Fibroblast of villous mesenchyme (primary cell): ENCODE data around the gene C17orf78. TPM values are rescaled to one million over a fixed set of nuclear protein-coding genes. Genes with fewer than 3 reads are reported as not detected.

Source experiments
- DNase-seq: peaks from one replicate; pipeline ENCODE4 v3.0.0-alpha.2; 2010; ENCODE audit warnings: low read depth
- H3K4me3 ChIP-seq: 2 replicates; pipeline ENCODE4 v1.5.1; 2011; ENCODE audit warnings: low read depth, mild to moderate bottlenecking, low read length
- CTCF ChIP-seq: IDR thresholded peaks from 2 replicates; pipeline ENCODE4 v1.5.1; 2012; ENCODE audit warnings: low read depth, mild to moderate bottlenecking, low read length; ENCODE audit not compliant: insufficient read depth
- total RNA-seq: library from RNA; depleted of rRNA; stranded (reverse); fragments of >200 nt; gene quantifications from 2 replicates; pipeline ENCODE4 v1.2.3, GENCODE V29; 2012

C17orf78 gene
- total RNA-seq, 1 donor = not detected

DNA sequence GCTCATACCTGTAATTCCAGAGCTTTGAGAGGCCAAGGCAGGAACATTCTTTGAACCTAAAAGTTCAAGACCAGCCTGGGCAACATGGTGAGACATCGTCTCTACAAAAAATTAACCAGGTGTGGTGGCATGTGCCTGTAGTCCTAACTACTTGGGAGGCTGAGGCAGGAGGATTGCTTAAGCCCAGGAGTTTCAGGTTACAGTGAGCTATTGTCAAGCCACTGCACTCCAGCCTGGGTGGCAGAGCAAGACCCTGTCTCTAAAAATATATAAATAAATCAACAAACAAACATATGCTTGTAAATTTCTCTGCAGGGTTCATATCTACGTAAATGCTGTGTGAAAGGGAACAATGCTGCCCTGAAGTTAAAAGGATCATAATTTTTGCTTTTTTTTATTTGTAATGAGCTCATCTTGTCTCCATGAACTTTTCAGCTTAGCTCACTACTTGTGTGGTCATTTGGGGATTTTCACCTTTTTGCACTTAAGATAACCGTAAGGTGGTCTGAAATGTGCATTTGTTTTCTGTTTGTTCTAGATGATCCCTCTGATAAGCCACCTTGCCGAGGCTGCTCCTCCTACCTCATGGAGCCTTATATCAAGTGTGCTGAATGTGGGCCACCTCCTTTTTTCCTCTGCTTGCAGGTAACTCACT lies 47.3 kb downstream of the C17orf78 start:
- DNase-seq = no peak
- no peak overlapping the region for H3K4me3 ChIP-seq
- no peak for TF ChIP-seq CTCF

- no peak overlapping the region for H3K4me3 ChIP-seq
- no peak for TF ChIP-seq CTCF
- DNase-seq = no peak
These were observed 49.5 kb downstream of the C17orf78 start for GRCh38 chr17:37425268-37425667.

- H3K4me3 ChIP-seq = no peak overlapping the region
- no peak for TF ChIP-seq CTCF
- DNase-seq = no peak
These were observed 53.3 kb downstream of the C17orf78 start for GRCh38 chr17:37429039-37429438.

DNA sequence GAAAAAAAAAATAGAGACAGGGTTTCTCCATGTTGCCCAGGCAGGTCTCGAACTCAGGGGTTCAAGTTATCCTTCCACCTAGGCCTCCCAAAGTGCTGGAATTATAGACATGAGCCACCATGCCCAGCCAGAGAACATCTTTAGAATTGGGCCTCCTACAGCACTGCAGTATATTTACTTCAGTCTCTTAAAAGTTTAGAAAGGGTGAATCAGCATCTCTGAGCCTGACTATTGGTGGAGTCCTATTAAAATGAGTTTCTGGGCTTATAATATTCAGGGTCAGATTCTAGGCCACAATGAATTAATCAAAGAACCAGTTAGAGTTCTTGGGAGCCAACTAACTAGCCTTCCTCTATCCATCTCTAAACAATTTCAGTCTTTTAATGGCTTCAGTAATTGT lies 53.7 kb downstream of the C17orf78 start:
- TF ChIP-seq CTCF = no peak
- DNase-seq = no peak
- H3K4me3 ChIP-seq = no peak overlapping the region

DNA sequence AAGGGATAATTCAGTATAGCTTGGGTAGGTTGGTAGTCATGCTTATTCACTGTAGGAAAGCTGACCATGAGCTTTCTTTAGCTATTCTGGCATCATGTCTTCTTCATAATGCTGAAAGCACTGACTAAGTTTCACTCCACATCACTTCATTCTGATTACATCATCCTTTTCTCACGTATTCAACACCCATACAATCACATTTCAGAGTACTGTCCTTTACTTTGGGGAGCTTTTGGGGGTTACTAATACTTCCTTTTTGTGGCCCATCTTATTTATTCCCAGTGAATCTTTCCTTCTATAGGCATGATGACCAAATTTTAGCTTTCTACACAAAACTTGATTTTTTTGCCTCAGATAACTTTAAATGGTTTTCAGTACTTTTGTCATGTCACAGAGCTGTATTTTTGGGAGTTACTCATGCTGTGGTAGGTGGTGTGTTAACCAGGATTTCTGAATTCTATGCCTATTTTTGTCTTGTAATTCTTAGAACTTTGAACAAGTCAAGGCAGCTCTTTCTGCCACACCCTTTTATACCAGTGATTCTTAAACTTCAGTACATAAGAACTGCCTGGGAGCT lies 54.4 kb downstream of the C17orf78 start:
- TF ChIP-seq CTCF = no peak
- H3K4me3 ChIP-seq = no peak overlapping the region
- DNase-seq = peak; percentile 25

- H3K4me3 ChIP-seq = no peak overlapping the region
- DNase-seq = no peak
- no peak for TF ChIP-seq CTCF
These were observed 56.9 kb downstream of the C17orf78 start for GRCh38 chr17:37432671-37433070.

DNA sequence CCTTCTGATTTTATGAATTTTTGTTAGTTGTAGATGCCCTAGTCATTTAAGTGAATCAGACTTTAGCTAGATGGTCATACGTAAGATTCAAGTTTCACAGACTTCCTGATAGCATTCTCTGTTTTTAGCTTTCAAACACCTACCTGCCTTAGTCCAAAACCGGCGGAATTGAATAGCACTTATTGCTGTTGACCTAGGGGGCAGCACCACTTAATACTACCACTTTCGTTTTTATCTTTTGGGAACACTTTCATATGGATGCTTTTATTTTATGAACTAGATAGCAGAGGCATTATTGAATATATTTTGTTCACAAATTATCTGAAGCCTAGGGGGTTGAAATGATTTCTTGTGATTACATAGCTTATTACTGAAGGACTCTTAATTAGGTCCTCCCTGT lies 62.4 kb downstream of the C17orf78 start:
- peak; percentile 9 for DNase-seq
- TF ChIP-seq CTCF = peak; percentile 33
- no peak overlapping the region for H3K4me3 ChIP-seq
